Prostate gland (tissue), 2 donors: Measurements from ENCODE around the gene SLC6A16.
"Not testable (repeated sequence)": the region's sequence is repeated elsewhere in the genome, so short reads cannot be mapped to it uniquely, and the experiment has no call there.

Experiments
- CTCF ChIP-seq, 4 experiments: fragments of 200-600 bp in 2 of 4; fragments of 450-650 bp in 2 of 4; sonication (generic) in 2 of 4; IDR thresholded peaks; 1 replicate in 3 of 4; 2 replicates in 1 of 4; pipeline ENCODE4 v1.5.1; 2016 to 2019; ENCODE audit warnings: antibody characterized with exemption in 4 of 4, mild to moderate bottlenecking in 2 of 4, moderate library complexity in 2 of 4
- POLR2A ChIP-seq: fragments of 450-650 bp; IDR thresholded peaks from one replicate; pipeline ENCODE4 v1.6.1; 2016; ENCODE audit warnings: antibody characterized with exemption, mild to moderate bottlenecking

- not testable (repeated sequence) for TF ChIP-seq POLR2A; CTCF (IDR thresholded peaks at IDR 0.05)
Observed at GRCh38 chr19:49298653-49299052, 26.3 kb downstream of the SLC6A16 start.
